GM18858 (cell line): ENCODE measurements around the gene HTR2B.
"Not testable (repeated sequence)": the region's sequence is repeated elsewhere in the genome, so short reads cannot be mapped to it uniquely, and the experiment has no call there.

Experiments used
- ATAC-seq: cut with Tn5 transposase; IDR thresholded peaks from one replicate; pipeline ENCODE4 v1.9.1; 2021; ENCODE audit not compliant: unreplicated experiment

HTR2B gene

DNA sequence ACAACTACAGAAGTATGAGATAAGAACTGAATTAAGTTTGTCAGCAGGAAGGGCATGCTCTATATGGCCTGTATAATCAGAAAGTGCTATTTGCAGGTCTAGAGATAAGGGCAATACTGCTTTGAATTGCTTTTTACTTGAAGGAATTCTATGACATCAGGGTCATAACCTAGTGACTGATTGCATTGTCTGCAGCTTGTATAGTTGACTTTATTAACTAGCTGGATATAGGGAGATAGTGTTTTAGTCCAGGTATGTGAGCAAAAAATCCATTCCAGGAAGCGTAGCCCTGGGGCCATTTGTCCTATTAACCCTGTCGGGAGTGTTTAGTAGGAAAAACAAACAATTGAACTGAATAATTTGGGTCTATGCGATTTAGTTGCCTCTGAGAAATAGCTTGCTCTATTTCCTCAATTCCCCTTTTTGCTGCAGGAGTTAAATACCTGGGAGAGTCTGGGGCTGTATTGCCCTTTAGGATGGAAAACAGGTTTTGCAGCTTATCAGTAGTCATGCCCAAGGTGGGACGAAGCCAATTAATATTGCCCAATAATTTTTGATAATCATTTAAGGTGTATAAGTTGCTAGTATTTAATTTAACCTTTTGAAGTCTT lies 30.0 kb downstream of the HTR2B start:
- no peak for ATAC-seq

DNA sequence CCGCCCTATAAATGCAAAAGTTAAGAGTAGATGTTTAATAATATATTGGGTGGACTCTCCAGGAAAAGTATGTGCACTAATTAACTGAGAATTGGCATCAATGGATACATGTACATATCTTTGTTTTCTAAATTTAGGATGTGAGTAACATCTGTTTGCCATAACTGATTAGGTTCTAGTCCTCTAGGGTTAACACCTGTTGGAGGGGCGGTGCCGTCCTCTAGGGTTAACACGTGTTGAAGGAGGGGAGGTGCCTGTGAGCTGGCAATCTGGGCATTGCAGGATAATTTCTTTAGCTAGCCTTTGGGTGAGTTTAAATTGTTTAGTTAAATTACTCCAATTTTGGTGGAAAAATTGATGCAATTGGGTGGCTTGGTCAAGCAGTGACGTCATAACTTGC lies 30.9 kb downstream of the HTR2B start:
- ATAC-seq, result no peak

DNA sequence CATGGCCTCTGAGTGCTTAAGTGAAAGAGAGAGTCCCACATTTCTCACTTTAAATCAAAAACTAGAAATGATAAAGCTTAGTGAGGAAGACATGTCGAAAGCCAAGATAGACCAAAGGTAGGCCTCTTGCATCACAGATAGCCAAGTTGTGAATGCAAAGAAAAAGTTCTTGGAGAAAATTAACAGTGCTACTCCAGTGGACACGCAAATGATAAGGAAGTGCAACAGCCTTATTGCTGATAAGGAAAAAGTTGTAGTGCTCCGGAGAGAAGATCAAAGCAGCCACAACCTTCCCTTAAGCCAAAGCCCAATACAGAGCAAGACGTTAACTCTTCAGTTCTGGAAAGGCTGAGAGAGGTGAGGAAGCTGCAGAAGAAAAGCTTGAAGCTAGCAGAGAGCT lies 36.1 kb downstream of the HTR2B start:
- no peak for ATAC-seq

DNA sequence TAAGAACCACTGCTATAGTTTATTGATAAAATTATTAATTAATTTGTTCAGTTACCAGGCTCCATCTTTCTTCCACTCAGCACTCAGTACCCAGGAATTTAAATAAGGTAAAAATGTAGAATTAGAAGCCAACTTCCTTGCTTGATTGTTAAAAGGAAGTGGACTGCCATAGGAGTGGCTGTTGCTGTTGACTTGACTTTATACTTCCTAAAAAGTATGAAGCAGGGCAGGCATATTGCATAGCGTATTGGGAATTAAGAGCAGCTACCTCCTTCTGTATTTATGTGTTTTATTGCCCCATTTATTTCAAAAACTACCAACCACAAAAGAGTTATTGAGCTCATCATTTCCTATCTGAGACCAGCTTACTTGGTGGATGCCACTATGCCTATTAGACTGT lies 40.3 kb downstream of the HTR2B start:
- ATAC-seq, result no peak

DNA sequence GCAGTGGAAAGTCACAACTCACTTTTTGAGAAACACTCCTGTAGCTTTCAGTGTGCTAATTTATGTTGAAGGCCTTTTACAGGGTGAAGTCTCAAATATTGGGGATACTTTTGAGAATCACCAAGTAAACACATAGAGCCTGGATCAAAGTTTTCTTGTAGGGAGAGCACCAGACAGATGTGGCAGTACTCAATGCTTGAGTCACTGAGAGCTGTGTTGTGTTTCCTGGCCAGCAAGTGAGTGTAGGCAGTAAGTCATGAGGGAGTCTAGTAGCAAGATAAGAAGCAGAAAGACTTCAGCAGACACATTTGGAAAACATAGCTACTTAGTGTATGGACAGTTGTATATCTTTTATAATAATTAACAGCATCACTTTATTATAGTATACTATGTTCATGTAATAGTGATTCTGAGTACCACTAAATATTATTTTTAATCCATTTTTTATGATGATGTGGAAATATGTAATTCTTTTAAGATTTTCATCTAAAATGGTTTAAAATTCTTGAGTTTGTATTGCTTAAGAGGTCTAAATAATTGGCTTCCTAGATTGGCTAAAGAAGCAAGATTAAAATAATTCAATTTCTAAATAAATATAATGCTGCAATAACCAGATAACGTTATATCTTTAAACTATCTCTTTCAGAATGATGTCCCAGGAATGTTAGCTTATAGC lies 55.3 kb downstream of the HTR2B start:
- no peak for ATAC-seq

DNA sequence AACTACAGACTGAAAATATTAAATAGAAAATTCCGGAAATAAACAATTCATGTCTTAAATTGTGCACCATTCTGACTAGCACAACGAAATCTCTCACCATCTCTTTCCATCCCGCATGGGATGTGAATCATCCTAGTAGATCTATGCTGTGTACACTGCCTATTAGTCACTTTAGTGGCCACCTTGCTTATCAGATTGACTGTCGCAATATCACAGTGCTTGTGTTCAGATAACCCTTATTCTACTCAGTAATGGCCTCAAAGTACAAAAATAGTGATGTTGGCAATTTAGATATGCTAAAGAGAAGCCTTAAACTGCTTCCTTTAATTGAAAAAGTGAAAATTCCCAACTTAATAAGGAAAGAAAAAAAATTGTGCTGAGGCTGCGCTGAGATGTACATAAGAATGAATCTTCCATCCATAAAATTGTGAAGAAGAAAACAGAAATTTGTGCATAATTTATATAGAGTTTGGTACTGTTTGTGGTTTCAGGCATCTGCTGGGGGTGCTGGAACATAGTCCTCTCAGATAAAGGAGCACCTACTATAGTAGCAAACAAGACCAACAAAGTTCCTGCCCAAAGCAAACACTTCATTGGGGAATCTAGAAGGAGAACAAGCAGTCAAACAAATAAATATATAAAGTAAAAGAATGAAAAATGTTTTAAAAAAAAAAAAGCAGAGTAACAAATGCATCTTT lies 56.2 kb downstream of the HTR2B start:
- no peak for ATAC-seq

DNA sequence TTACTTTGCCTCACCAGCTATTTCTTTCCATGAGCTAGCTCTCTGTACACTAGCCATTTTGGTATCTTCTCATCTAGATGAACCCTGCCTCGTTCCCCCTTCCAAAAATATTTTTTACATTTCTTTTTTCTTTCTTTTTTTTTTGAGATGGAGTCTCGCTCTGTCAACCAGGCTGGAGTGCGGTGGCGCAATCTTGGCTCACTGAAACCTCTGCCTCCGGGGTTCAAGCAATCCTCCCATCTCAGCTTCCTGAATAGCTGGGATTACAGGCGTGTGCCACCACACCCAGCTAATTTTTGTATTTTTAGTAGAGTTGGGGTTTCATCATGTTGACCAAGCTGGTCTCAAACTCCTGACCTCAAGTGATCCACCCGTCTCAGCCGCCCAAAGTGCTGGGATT lies 57.3 kb downstream of the HTR2B start:
- not testable (repeated sequence) for ATAC-seq

DNA sequence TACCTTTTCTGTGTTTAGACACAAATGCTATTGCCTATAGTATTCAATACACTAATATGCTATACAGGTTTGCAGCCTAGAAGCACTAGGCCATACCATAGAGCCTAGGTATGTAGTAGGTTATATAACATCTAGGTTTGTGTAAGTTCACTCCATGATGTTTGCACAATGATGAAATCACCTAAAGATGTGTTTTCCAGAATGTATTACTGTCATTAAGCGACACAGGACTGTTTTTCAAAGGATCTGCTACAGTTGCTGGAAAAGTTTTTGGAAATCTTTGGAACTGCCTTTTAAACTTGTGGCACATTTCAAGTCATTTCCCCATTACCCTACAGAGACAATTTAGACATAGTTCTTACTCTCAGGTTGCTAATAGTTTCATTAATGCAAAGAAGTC lies 58.9 kb downstream of the HTR2B start:
- no peak for ATAC-seq

DNA sequence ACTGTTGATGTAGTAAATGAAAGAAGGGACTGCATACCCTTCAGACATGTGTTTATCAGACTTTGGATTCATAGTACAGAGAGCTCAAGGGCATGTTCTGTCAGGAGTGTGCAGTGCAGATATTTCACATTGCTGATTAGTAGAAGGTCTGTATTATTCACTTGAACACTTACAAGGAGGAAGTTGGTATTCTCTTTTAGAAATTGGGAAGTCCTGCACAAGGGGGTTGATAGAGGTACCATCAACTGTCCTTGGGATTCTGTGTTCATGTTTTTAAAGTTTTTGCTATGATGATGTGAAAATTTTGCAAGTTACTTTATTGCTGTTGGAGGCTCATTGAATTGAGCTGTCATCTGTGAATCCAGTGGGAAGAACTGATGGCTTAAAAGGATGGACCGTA lies 61.5 kb downstream of the HTR2B start:
- ATAC-seq, result no peak

DNA sequence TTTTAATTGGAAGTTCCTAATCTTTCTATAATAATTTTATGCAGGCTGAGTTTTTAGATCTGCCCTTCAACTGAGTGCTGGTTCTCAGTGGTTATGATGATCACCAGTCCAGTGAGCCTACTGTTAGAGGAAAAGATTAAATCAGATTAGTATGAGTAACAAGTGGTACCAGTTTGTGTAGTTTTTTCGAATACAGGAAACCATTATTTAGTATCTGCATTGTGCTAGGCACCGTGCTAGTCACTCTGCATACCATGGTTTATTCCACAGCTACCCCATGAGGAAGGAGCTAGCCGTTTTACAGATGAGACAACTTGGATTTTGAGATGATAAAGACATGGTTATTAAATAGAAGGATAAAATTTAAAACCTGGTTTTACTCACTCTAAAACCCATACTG lies 62.1 kb downstream of the HTR2B start:
- no peak for ATAC-seq

DNA sequence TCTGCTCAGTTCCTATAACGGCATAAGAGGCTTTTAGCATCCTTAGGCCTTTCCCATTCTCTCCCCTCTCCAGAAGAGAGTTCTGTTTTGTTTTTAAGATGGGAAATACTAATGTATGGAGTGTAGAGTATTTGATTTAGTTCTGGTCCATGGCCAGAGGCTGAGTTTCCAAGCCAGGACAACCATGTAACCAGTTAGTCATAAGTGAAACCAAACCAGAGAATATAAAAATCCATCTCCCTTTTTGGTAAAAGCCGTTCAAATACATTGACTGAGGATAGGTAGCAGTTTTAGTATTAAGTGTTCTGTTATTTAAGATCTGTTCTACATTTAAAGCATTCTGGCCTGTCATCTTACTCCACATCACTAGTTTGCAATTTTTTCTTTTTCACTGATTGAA lies 65.1 kb downstream of the HTR2B start:
- no peak for ATAC-seq

DNA sequence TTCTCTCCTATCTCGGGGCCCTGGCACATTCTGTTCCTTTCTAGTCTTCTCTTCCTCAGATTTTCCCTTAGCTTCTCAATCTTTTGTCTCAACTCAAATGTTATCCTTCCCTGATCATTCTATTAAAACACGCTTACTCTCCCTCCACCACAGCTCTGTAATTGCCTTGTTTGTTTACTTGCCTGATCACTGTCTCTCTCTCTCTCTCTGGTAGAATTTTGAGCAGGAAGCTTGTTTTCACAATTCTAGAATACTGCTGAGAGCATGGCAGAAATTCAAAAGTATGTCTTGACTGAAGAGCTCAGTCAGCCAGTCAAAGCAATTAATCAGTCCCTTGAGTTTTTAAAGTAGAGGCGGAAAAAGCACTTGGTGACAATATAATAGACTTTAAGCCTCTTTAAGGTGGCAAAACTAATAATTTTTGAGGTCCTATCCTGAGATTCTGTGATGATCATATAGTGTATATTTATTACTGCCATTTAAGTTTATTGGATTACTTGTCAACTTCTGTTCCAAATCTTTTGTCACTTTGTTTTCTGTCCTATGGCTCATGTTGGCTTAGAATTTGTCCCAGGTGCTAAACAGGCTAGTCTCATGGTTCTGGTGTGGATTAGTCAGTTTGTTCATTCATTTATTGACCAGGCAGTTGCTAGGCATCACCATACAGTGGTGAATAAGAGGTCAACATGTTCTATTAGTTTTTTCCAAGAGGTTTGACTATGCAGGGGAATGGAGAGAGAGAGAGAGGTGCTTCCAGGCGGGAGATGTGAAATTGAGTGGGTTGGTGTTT lies 65.9 kb downstream of the HTR2B start:
- no peak for ATAC-seq
